HG03095 (cell line): ENCODE results near the gene NDUFC2.
"Not testable (repeated sequence)": the region's sequence is repeated elsewhere in the genome, so short reads cannot be mapped to it uniquely, and the experiment has no call there.

Experiments used
- ATAC-seq: cut with Tn5 transposase; IDR thresholded peaks from one replicate; pipeline ENCODE4 v1.9.1; 2021; ENCODE audit warnings: moderate library complexity; ENCODE audit not compliant: unreplicated experiment

NDUFC2 gene

DNA sequence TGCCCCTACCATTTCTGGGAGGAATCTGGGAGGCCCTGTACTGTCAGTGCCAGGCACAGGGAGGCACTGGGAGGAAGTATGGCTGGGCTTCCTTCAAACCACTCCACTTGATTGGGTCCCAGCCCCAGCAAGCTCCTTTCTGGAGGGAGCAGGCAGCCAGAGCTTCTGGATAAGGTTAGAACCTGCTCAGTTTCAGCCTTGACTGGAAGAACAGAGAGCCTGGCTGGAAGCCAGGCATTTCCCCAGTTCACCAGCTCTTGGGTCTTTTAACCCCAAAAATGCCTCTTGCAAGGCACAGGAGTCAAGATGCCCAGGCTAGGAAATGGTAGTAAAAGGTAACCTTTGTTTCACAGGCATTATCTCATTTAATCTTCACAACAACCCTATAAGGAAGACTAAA is 47.6 kb downstream of the NDUFC2 start:
- no peak for ATAC-seq

DNA sequence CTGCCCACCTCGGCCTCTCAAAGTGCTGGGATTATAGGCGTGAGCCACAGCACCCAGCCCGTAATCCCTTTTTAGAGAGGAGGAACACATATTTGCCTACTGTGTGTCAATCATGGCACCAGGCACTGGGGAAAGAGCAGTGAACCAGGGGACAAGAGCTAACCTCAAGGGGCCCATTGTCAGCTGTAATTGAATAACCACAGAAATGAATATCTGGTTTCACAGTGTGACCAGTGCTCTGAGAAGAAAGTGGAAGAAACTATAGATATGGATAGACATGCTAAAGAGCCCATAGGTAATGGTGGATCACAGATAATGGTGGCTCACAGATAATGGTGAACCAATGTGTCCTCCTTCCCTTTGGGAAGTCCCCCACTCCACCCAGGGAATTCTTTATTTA is 48.0 kb downstream of the NDUFC2 start:
- ATAC-seq: peak; percentile 85

DNA sequence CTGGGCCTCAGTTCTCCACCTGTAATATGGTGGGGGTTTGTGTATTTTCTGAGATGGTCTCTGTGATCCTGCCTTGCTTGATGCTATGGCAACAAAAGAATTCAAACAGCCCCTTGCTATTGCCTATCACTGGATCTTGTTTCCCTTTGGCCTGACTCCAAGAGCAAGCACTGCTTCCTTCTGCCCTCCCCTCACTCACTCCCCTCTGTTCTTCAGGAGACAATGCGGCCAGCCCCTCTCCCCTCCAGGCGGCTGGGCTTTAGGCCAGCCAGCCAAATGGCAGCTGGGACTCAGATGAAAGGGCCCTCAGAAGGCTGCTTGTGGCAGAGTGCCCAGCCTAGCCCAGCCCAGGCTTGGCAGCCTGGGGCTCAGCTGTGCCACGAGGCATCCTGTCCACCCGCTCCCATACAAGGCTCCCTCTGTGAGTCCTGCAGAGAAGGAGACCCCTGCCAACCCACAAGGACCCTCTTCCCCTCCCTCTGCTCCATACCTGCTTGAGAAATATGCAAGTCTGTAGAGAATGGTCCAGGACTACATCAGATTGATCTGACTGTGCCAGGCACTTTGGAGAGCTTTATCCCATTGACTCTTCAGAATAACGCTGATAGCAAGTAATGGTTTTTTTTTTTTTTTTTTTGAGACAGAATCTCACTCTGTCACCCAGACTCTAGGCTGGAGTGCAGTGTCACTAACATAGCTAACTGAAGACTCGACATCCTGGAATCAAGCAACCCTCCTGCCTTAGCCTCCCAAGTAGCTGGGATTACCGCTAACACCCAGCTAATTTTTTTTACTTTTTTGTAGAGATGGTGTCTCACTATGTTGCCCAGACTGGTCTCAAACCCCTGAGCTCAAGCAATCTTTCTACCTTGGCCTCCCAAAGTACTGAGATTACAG is 49.0 kb downstream of the NDUFC2 start:
- ATAC-seq: no peak

DNA sequence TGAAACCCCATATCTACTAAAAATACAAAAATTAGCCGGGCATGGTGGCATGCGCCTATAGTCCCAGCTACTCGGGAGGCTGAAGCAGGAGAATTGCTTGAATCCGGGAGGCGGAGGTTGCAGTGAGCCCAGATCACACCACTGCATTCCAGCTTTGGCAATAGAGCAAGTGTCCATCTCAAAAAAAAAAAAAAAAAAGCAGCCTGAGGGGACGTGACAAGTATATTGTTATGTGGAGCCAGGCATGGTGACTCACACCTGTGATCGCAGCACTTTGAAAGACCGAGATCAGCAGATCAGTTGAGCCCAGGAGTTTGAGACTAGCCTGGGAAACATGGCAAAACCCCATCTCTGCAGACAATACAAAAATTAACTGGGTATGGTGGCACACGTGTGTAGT is 51.2 kb downstream of the NDUFC2 start:
- not testable (repeated sequence) for ATAC-seq

DNA sequence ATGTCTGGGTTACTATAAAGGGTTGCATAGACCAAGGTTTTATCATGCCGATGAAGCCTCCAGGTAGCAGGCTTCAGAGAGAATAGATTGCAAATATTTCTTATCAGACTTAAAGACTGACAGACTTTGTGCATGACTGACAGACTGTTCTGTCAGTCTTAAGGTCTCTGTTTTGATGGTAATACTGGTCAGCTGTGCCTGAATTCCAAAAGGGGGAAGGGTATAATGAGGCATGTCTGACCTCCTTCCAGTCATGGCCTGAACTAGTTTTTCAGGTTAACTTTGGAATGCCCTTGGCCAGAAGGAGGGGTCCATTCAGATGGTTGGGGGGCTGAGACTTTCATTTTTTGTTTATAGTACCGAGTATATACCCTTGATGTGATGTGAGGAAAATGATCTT is 51.9 kb downstream of the NDUFC2 start:
- ATAC-seq: no peak

DNA sequence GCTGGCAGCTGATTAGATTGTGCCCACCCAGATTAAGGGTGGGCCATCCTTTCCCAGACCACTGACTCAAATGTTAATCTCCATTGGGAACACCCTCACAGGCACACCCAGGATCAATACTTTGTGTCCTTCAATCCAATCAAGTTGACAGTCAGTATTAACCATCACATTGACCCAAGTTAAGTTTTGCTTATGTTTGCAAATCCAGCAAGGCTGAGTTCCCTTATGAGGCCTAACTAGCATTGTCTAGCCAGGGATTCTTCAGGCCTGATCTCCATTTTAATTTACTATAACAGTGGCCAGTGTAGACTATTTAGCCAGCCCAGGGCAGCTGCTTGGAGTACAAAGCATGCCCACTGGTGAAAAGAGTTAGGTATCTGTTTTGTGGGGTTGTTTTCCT is 54.3 kb downstream of the NDUFC2 start:
- ATAC-seq: no peak

DNA sequence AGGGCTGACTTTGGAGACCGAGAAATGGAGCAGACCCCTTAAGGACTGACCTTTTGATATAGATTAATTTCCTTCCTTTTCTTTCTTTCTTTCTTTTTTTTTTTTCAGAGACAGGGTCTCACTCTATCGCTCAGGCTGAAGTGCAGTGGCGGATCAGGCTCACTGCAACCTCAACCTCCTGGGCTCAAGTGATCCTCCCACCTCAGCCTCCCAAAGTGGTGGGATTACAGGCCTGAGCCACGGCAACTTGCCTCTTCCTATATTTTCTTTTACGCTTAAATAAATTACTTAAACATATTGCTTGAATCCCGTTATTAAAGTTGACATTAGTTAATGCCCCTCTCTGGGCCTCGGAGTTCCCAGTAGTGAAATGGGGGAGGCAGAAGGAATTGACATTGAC is 56.2 kb downstream of the NDUFC2 start:
- ATAC-seq: no peak

DNA sequence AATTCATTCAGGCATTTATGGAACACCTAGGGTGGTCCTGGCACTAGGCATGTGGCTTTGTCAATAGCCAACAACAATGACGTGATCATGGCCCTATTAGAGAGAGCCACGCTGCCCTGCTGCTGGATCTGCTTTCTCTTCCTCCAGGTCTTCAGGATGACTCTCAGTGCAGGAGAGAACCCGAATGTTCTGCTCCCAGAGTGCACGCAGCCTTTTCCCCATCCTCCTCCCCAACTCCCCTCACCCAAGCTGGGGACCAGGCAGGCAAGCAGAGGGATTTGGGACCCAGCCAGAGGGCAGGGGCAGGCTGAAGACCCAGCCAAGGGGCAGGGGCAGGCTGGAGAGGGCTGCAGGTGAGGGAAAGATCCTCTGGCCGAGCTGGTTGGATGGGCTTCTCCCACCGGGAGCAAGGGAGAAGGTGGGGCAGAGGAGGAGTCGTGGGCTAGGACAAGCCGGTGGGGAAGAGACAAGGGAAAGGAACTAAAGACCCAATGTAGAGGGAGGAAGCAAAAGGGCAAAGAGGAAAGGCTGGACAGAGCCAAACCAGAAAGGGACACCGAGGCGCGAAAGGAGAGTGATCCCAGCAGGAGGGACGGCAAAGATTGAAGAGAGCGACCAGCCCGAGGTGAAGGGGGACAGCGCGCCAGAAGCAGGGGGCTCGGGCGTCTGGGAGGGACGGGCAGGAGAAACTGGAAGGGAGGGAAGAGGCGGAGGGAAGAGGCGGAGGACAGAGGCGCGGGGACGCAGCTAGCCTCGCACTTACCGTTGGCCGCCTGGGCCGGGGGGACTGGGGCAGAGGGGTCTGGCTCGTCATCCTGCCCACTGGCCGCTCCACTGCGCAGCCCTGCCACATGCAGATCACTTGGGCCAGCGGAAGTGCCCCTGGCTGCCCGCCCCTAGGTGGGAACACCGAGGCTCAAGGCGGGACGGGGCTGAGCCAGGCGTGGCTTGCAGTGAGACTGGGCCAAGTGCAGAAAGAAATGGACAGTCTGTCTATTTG is 57.0 kb downstream of the NDUFC2 start, which contains the start of gene KCTD14:
Gene KCTD14 (minus strand): TSS at position 880 of the 1,000 bp plus-strand sequence. CDS start 27 bp downstream, at position 853.
- no peak for ATAC-seq

DNA sequence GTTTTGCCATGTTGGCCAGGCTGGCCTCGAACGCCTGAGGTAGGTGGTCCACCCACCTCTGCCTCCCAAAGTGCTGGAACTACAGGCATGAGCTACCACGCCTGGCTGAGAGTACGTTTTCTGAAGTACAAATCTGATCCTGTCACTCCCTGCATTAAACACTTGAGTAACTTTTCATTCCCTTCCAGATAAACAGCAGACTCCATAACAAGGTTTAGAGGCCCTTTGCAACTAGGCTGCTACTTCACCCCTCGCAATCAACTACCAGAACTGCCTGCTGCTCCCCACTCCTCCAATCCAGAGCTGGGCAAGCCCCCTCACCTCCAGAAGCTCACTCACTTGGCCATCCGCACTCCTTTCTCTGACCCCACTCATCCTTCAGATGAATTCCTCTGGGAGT is 58.1 kb downstream of the NDUFC2 start:
- ATAC-seq: no peak

DNA sequence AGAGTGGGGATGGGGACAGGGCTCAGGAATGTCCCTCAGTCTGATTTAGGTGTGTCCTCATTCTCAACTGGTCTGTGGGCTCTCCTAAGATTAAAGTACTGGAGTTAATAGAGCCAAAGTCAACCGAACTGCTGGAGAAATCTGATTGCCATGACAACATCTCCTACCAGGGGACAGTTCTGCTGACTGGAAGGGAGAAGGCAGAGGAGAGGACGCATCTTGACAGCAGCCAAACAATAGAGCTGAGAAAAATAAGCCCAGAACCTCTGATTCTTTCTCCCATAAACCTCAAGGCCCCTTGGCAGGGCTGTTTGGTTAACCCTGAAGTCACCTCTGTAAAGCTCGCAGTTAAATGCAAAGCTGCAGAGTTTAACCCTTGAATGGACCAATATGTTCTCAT is 59.4 kb downstream of the NDUFC2 start:
- no peak for ATAC-seq

DNA sequence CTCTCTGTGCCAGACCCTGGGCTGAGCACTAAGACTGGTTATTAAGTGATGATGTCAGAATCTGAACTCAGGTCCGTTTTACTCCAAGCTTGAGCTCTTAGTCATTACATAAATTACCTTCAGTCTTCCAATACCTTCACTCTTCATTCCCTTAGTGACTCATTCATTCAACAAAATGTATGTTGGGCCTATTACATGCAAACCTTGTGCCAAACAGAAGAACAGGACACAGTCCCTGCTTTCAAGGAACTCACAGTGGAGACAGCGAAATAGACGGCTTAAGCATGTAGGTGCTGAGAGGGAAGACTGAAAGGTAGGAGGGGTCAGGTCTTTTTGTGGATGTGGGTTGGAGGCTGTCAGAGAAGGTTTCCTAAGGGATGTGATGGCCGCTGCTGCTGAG is 59.9 kb downstream of the NDUFC2 start:
- no peak for ATAC-seq
